22Rv1 (cell line): ENCODE results near the gene BCL2L13.

ENCODE experiments used
- H3K27ac ChIP-seq: fragments of 450-650 bp; 2 replicates; pipeline ENCODE4 v1.5.1; 2017
- CTCF ChIP-seq: fragments of 450-650 bp; IDR thresholded peaks from 2 replicates; pipeline ENCODE4 v1.5.1; 2017; ENCODE audit warnings: mild to moderate bottlenecking
- ZFX ChIP-seq: fragments of 450-650 bp; IDR thresholded peaks from 2 replicates; pipeline ENCODE4 v1.6.1; 2017; ENCODE audit warnings: antibody characterized with exemption, borderline replicate concordance

Gene BCL2L13

GRCh38 chr22:17777717-17778044, 139.1 kb downstream of the BCL2L13 start:
- TF ChIP-seq ZFX: no peak
- TF ChIP-seq CTCF: no peak
- H3K27ac ChIP-seq: no peak overlapping the region

- H3K27ac ChIP-seq: no peak overlapping the region
- TF ChIP-seq ZFX (no peak), CTCF (no peak)
These were observed 139.9 kb downstream of the BCL2L13 start for GRCh38 chr22:17778412-17778976.

GRCh38 chr22:17779286-17780115, 140.9 kb downstream of the BCL2L13 start:
- no peak overlapping the region for H3K27ac ChIP-seq
- TF ChIP-seq ZFX (no peak), CTCF (no peak)

DNA sequence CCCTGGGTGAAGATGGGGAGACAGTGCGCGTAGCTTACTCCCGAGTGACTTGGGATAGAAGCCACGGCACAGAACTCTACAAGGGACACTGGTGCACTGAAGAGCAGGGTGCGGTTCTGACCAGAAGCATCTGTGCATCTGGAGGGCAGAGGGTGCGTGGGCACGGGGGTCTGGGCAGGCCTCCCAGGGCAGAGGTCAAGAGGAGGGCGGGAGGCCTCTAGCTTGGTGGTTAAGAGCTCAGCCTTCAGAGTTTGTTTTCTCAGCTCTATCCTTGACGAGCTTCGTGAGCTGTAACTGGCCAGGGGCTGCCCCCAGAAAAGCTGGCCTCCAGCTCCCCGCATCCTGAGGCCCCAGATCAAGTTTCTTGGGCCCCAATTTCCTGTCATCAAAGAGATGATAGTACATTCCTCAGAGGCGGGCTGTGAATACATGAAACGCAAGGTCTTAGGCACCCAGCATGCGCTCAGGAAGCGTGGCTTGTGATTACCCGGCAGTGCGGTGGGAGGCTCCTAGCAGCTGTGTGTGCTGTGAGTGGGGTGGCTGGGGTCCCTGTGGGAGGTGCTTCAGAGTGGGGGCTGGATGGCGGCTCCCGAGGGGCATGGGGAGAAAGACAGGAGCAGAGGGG, 141.7 kb downstream of the BCL2L13 start:
- H3K27ac ChIP-seq: no peak overlapping the region
- no peak for TF ChIP-seq CTCF
- TF ChIP-seq ZFX: no peak
